HG02588 (cell line): Measurements from ENCODE around the gene GOLT1B.

Experiments
- ATAC-seq: cut with Tn5 transposase; IDR thresholded peaks from one replicate; pipeline ENCODE4 v1.9.1; 2021; ENCODE audit warnings: mild to moderate bottlenecking, moderate library complexity; ENCODE audit not compliant: unreplicated experiment

GOLT1B gene

DNA sequence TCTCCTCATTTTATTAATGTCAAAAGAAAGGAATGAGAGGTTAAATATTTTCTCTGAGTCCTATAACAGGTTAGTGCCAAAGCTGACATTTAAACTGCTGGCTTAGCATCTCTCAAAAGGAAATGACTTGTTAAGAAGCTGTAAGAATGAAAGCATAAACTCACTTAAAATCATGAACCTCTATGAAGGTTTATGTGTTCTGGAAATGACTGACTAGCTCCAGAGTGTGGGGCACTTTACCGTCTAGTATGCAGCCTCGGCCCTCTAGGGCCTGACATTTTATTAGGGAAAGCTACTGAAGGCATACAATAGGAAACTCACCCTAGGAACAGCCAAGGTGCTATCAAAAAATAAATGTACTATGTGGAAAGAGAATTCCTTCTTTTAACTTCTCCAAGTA, 59.6 kb downstream of the GOLT1B start:
- no peak for ATAC-seq

DNA sequence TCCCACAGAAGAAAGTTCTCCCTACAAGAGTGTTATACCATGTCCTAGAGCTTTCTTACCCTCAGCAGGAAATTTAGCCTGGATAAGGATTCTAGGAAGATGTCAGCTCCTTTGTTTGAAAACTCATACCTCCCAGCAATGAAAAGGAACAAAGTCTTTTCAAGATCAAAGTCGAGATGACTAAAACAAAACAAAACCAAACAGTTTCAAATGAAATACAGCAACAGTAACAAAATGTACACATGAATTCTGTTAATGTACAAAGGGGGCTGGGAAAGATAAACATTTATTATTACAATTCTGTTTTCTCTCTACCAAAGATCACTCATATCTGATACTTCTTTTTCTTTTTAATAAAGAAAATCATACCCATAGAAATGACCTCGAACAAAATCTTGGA, 61.3 kb downstream of the GOLT1B start:
- no peak for ATAC-seq

DNA sequence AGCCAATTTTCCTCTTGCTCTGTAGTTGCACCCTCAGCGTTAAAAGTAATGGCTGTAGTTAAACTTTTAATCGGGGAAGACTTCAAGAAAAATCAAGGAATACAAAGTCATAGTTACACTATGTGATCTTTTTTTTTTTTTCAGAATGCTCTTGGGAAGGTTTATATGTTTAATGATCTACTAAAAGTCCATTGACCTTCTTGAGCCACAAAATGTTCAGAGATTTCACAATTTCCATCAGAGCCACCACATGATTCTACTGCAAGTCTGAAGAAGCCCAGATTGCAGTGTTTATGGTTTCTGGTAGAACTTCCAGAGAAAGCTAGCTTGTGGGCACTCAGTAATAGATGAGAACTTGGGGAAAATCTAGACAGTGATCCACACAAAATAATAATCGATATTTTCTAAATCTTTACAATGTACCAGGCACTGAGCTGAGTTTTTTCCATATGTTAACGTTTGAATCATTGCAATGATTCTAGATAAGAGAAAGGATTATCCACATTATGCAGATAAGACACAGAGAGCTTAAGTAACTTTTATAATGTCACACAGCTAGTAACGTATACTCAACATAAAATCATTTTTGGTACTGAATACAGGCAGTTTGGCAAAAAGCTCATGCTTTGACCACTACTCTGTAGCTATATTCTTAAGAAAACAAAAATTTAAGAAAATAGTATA, 64.8 kb downstream of the GOLT1B start:
- ATAC-seq = no peak

DNA sequence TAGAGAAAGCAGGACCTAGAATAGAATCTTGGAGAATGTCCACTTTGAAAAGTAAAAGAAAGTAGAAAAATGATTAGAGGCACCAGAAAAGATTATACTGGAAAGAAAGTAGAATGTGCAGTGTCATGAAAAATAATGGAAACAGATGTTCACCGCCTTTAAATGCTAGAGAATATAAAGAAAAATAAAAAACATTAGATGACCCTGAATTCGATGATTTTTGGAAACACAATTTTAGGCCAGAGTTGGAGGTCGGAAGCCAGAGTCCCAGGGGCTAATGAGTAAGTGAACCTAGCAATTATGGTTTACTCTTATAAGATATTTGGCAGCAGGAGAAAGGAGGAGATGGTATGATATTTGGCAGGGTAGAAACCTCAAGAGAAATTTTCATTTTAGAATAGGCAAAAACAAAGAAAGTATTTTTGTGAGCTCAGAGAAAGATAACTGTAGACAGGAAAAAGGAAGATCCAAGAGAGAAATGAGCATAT, 65.4 kb downstream of the GOLT1B start:
- ATAC-seq = no peak
